Vagina (tissue), 2 donors: ENCODE results near the gene SLC2A1.

Experiments used
- POLR2A ChIP-seq, 2 donors: fragments of 450-650 bp; IDR thresholded peaks; one replicate each; pipeline ENCODE4 v1.6.1; 2017; ENCODE audit warnings: antibody characterized with exemption in 2 of 2, mild to moderate bottlenecking in 2 of 2, moderate library complexity in 2 of 2
- POLR2AphosphoS5 ChIP-seq, 2 donors: sonication (generic); formaldehyde crosslinking; IDR thresholded peaks; one replicate each; pipeline ENCODE4 v1.9.0; 2017; ENCODE audit warnings: antibody characterized with exemption in 2 of 2, mild to moderate bottlenecking in 2 of 2, low read depth in 1 of 2; ENCODE audit not compliant: insufficient read depth in 1 of 2
- TF ChIP-seq, protein P1 (sequence below), 3 experiments: fragments of 450-650 bp in 2 of 3; fragments of 200-600 bp in 1 of 3; sonication (generic) in 1 of 3; IDR thresholded peaks; one replicate each; pipeline ENCODE4 v1.5.1; 2017 to 2019; ENCODE audit warnings: antibody characterized with exemption in 3 of 3, mild to moderate bottlenecking in 2 of 3, moderate library complexity in 2 of 3

DNA sequence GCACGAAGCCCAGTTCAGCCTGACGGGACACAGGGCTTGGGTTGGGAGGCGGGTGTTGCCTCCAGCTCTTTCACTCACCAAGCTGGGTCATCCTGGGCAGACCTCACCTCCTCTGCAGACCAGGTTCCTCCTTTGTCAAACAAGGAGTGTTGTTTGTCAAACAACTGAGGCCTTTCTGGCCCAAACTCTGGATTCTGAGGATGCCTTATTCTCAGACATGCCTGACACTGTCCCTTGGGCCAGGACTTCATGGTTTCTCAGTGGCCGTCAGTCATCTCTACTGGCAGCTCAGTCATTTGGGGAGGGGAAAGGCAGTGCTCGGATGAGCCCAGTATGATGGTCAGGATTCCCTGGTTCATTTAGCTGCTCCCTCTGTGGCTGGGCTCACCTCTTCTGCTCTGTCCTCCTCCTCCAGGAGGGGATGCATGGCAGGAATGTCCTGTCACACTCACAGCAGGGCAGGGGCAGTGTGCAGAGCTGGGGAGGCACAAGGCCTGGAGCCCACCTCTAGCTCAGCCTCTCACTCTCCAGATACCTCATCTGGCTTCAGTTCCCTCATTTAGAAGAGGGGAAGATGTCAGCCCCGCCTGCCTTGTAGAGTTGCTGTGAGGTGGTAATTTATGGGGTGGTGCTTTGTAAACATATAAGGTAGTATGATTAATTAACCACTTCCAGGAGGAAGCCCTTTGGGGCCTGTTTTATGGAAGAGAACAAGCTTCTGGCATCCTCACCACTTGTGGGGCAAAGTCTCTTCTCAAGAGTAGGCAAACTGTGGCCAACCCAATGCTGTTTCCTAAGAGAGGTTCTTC is 20.6 kb downstream of the SLC2A1 start:
- TF ChIP-seq, protein P1, sequence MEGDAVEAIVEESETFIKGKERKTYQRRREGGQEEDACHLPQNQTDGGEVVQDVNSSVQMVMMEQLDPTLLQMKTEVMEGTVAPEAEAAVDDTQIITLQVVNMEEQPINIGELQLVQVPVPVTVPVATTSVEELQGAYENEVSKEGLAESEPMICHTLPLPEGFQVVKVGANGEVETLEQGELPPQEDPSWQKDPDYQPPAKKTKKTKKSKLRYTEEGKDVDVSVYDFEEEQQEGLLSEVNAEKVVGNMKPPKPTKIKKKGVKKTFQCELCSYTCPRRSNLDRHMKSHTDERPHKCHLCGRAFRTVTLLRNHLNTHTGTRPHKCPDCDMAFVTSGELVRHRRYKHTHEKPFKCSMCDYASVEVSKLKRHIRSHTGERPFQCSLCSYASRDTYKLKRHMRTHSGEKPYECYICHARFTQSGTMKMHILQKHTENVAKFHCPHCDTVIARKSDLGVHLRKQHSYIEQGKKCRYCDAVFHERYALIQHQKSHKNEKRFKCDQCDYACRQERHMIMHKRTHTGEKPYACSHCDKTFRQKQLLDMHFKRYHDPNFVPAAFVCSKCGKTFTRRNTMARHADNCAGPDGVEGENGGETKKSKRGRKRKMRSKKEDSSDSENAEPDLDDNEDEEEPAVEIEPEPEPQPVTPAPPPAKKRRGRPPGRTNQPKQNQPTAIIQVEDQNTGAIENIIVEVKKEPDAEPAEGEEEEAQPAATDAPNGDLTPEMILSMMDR (IDR thresholded peaks at IDR 0.05) = no peak
- TF ChIP-seq POLR2AphosphoS5 (IDR thresholded peaks at IDR 0.05; ENCODE audit: insufficient read depth in 1 of 2, low read depth in 1 of 2) = no peak
- no peak for TF ChIP-seq POLR2A (IDR thresholded peaks at IDR 0.05)
